Activated naive CD8-positive, alpha-beta T cell treated with anti-CD3 and anti-CD28 coated beads for 36 hours (primary cell): Measurements from ENCODE around the gene AGAP1. TPM values are rescaled to one million over a fixed set of nuclear protein-coding genes. Genes with fewer than 3 reads are reported as not detected.

ENCODE experiments used
- DNase-seq: peaks from one replicate; pipeline ENCODE4 v3.0.0; 2021
- H3K27ac Mint-ChIP-seq: one replicate; pipeline ENCODE4 v1.8.0; 2022; ENCODE audit warnings: mild to moderate bottlenecking, moderate library complexity, mixed read lengths
- H3K27me3 Mint-ChIP-seq: one replicate; pipeline ENCODE4 v1.8.0; 2022; ENCODE audit warnings: mild to moderate bottlenecking, mixed read lengths
- H3K36me3 Mint-ChIP-seq: one replicate; pipeline ENCODE4 v1.8.0; 2021; ENCODE audit warnings: mild to moderate bottlenecking, mixed read lengths
- H3K4me1 Mint-ChIP-seq: one replicate; pipeline ENCODE4 v1.8.0; 2021; ENCODE audit warnings: mixed read lengths
- H3K4me3 Mint-ChIP-seq: one replicate; pipeline ENCODE4 v1.8.0; 2022; ENCODE audit warnings: mild to moderate bottlenecking, moderate library complexity, mixed read lengths
- H3K9me3 Mint-ChIP-seq: one replicate; pipeline ENCODE4 v1.8.0; 2022; ENCODE audit warnings: mixed read lengths
- total RNA-seq, 2 experiments: library from RNA; stranded (reverse); gene quantifications; one replicate each; pipeline ENCODE4 v1.2.3, GENCODE V29; 2021

Gene AGAP1
- total RNA-seq, 2 experiments from 2014 or later, result 0.89 to 1.4 TPM

DNA sequence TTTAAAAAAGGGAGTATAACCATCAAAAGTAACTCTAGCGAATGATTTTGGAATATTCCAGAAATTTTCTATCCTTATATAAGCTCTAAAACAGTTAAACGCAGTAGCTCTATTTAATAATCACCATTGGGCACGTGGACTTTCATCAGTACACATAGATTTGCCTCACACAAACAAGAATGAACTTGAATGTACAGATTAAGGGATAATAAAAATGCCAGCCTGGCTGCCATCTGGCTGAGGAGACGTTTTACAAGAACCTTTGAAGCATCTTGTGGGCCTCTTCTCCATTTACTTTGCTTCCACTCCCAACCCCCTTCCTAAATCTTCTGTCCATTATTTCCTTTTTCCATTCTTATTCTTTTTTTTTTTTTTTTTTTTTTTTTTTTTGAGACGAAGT, 47.2 kb downstream of the AGAP1 start:
- Mint-ChIP-seq H3K4me3 (no peak overlapping the region), H3K27me3 (peaks cover 22% of the 10 kb centered on the region), H3K27ac (no peak overlapping the region), H3K9me3 (no peaks in the 10 kb centered on the region), H3K36me3 (no peaks in the 10 kb centered on the region), H3K4me1 (no peaks in the 10 kb centered on the region)
- no peak for DNase-seq

DNA sequence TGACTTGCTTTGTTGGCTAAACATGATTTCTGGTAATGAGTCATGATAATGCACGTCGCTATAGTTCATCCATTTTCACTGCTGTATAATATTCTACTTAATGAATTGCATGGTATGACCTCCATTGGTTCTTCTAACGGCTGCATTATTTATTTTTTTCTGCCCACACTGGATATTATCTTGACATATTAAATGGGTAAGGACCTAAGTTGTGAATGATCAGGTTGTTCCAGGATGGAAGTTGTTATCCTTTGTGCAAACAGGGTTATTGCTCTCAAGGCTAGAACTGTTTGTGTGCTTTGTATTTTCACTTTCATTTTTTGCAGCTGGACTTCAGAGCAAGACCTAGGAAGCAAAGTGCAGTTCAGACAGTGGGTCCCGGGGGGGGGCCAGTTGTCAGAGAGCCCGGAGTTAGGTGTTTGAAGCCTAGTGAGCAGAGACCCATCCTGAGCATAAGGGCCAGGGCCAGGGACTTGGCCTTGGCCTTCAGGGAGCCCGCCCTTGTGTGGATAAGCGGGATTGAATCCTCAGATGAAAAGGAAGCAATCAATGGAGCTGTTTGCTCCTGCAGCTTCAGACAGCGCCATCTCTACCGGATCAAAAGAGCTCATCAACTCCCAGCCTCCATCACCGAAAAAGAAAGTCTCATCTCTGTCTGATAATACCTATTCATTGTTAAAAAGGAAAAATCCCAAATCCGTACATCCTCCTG, 48.2 kb downstream of the AGAP1 start:
- no peak overlapping the region for H3K27ac Mint-ChIP-seq
- peaks cover 16% of the 10 kb centered on the region for H3K27me3 Mint-ChIP-seq
- no peaks in the 10 kb centered on the region for H3K9me3 Mint-ChIP-seq
- no peak for DNase-seq
- H3K36me3 Mint-ChIP-seq, result no peaks in the 10 kb centered on the region
- no peaks in the 10 kb centered on the region for H3K4me1 Mint-ChIP-seq
- H3K4me3 Mint-ChIP-seq, result no peak overlapping the region

- Mint-ChIP-seq H3K27me3 (peaks cover 16% of the 10 kb centered on the region), H3K4me3 (no peak overlapping the region), H3K36me3 (no peaks in the 10 kb centered on the region), H3K27ac (no peak overlapping the region), H3K9me3 (no peaks in the 10 kb centered on the region), H3K4me1 (no peaks in the 10 kb centered on the region)
- DNase-seq, result no peak
These were observed 48.9 kb downstream of the AGAP1 start for GRCh38 chr2:235542733-235543127.

GRCh38 chr2:235543128-235543750, 49.4 kb downstream of the AGAP1 start:
- DNase-seq, result no peak
- no peaks in the 10 kb centered on the region for H3K9me3 Mint-ChIP-seq
- H3K4me3 Mint-ChIP-seq, result no peak overlapping the region
- H3K36me3 Mint-ChIP-seq, result no peaks in the 10 kb centered on the region
- no peak overlapping the region for H3K27ac Mint-ChIP-seq
- H3K4me1 Mint-ChIP-seq, result no peaks in the 10 kb centered on the region
- peaks cover 18% of the 10 kb centered on the region for H3K27me3 Mint-ChIP-seq

DNA sequence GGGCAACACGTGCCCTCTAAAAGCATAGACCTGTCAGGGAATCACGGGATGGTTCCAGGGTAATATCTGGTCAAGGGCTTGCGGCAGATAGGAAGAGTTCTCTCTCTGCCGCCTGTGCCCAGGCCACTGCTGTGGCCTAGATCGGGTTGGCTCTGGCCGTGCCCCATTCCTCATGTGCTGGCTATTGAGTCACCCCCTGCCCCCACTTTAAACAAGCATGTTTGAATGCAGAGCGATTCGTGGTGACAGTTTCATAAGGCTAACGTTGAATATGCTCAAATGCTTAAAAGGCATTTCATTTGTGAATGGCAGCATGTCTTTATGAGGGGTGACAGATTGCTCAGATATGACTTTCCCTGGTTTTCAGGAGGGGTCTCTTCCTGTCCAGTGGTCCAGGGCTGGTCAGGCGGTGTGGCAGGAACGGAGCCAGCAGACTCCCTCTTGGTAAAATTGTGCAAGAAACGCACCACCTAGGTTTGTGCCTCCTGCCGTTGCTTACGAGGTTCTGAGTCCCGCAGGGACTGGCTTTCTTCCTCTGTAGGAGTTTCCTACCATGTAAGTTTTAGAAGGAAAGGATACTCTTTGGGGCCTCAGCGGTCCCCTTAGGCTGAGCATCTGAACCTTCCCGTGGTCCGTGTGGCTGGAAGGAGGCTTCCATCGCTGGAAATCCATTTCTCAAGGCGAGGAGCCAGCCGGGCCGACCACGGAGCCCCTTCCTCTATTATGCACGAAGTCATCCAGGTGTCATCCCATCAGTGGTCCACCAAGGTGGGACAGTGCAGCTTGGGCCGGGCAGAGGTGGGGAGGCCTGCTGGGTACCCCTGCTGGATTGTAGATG, 50.2 kb downstream of the AGAP1 start:
- no peak overlapping the region for H3K4me3 Mint-ChIP-seq
- peaks cover 19% of the 10 kb centered on the region for H3K27me3 Mint-ChIP-seq
- no peaks in the 10 kb centered on the region for H3K4me1 Mint-ChIP-seq
- H3K9me3 Mint-ChIP-seq, result no peaks in the 10 kb centered on the region
- H3K27ac Mint-ChIP-seq, result no peak overlapping the region
- no peaks in the 10 kb centered on the region for H3K36me3 Mint-ChIP-seq
- no peak for DNase-seq

DNA sequence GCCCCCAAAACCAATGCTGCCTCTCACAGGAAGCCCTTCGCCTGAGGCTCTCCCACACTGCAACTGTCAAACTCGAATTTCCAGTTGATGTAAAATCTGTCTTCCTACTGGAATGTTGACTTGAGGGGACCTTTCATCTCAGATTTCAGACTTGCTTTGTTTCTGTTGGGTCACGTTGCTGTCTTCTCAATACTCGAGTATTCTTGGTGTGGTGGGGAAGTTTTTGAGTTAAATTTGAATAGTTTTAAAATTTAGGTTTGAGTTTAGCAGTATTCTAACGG, 50.8 kb downstream of the AGAP1 start:
- Mint-ChIP-seq H3K36me3 (no peaks in the 10 kb centered on the region), H3K4me1 (no peaks in the 10 kb centered on the region), H3K27me3 (peaks cover 15% of the 10 kb centered on the region), H3K4me3 (no peak overlapping the region), H3K9me3 (no peaks in the 10 kb centered on the region), H3K27ac (no peak overlapping the region)
- DNase-seq, result no peak

DNA sequence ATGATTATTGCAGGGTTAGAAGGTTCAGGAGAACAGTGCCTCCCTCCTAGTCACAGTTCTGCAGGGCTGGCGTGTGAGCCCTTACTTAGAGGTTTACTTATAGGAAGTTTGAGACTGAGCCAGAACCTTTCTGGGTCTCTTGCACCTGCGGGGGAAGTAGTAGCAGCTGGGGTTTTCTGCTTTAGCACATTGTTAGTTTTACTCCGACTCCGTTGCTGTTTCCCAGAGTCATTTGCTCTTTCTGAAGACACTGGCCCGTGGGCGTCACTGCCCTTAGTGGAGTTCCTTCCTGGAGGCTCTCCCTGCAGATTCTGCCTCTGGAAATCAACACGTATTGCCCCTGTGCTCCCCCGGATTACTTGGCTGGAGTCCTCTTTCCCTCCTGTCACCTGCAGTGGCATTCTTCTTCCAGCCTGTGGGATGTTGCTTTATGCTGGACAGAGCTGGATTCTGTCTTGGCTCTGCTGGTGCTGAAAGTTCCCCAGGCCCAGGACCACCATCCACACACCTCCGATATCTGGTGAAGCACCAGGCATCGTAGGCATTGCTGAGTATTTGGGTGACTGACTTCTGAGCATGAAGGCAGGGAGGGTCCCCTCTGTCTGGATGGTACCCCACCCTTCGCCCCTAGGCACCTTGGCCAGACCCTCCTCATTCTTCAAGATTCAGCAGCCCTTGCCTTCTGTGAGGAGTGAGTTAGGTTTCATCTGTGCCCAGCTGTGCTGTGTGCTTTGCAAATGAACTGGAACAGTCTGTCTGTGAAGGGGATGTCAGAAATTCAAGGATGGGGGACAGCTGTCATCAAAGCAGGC, 51.7 kb downstream of the AGAP1 start:
- Mint-ChIP-seq H3K36me3 (no peaks in the 10 kb centered on the region), H3K9me3 (no peaks in the 10 kb centered on the region), H3K27ac (no peak overlapping the region), H3K4me1 (no peaks in the 10 kb centered on the region), H3K4me3 (no peak overlapping the region), H3K27me3 (peaks cover 17% of the 10 kb centered on the region)
- no peak for DNase-seq

DNA sequence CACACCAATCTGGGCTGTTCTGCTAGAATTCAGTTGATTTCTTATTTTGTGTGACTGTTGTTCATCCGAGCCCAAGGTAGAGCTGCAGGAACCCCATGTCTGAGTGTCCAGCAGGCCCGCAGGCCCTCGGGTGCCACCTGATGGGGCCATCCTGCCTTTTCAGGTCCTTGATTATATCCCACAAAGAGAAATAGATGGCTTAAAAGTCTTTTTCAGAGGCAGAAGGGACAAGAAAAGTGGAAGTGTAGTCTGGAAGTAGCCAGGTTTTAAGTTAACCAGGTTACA, 52.2 kb downstream of the AGAP1 start:
- Mint-ChIP-seq H3K27ac (no peak overlapping the region), H3K27me3 (peaks cover 20% of the 10 kb centered on the region), H3K4me1 (no peaks in the 10 kb centered on the region), H3K36me3 (no peaks in the 10 kb centered on the region), H3K4me3 (no peak overlapping the region), H3K9me3 (no peaks in the 10 kb centered on the region)
- no peak for DNase-seq

DNA sequence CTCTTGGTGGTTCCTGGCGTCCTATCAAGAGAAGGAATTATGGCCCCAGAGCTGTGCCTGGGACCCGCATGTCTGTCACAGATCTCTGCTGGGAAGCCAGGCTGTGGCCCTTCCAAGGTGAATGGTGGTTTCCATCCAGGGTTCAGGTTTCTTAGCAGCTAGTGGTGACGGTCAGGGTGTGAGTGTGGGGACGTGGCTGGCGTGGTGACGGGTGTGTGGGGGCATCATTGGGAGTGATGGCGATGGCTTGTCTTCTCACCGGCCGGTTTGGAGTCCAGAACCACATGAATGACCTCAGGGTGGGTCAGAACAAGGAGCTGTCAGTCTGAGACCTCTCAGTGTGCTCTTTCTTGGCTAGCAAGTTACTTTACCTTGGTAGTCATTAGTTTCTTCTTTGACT, 52.6 kb downstream of the AGAP1 start:
- H3K4me1 Mint-ChIP-seq, result no peaks in the 10 kb centered on the region
- H3K27ac Mint-ChIP-seq, result no peak overlapping the region
- DNase-seq, result no peak
- no peaks in the 10 kb centered on the region for H3K36me3 Mint-ChIP-seq
- peaks cover 21% of the 10 kb centered on the region for H3K27me3 Mint-ChIP-seq
- H3K4me3 Mint-ChIP-seq, result no peak overlapping the region
- no peaks in the 10 kb centered on the region for H3K9me3 Mint-ChIP-seq

GRCh38 chr2:235549735-235550377, 56.0 kb downstream of the AGAP1 start:
- DNase-seq, result no peak
- Mint-ChIP-seq H3K4me1 (no peaks in the 10 kb centered on the region), H3K27ac (no peak overlapping the region), H3K36me3 (no peaks in the 10 kb centered on the region), H3K4me3 (no peak overlapping the region), H3K27me3 (peaks cover 36% of the 10 kb centered on the region), H3K9me3 (no peaks in the 10 kb centered on the region)

- Mint-ChIP-seq H3K4me1 (no peaks in the 10 kb centered on the region), H3K9me3 (no peaks in the 10 kb centered on the region), H3K27me3 (peaks cover 34% of the 10 kb centered on the region), H3K27ac (no peak overlapping the region), H3K4me3 (no peak overlapping the region), H3K36me3 (no peaks in the 10 kb centered on the region)
- no peak for DNase-seq
These were observed 56.5 kb downstream of the AGAP1 start for GRCh38 chr2:235550378-235550760.

DNA sequence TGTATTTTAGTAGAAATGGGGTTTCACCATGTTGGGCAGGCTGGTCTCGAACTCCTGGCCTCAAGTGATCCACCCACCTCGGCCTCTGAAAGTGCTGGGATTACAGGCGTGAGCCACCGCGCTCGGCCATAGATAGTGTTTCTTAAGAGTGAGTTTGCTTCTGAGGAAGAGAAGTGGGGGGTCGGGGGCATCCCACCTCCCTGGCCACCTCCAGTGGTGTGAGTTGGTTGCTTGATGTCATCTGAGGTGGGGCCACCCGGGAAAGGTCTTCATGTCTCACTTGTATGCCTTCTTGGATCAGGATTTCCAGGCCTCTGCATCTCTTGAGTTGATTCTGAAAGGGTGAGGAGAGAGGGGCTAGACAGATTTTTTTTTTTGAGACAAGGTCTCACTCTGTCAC, 57.1 kb downstream of the AGAP1 start:
- H3K9me3 Mint-ChIP-seq, result no peaks in the 10 kb centered on the region
- peaks cover 34% of the 10 kb centered on the region for H3K27me3 Mint-ChIP-seq
- H3K27ac Mint-ChIP-seq, result no peak overlapping the region
- no peak overlapping the region for H3K4me3 Mint-ChIP-seq
- H3K36me3 Mint-ChIP-seq, result no peaks in the 10 kb centered on the region
- DNase-seq, result no peak
- no peaks in the 10 kb centered on the region for H3K4me1 Mint-ChIP-seq

GRCh38 chr2:235551965-235552364, 58.1 kb downstream of the AGAP1 start:
- Mint-ChIP-seq H3K27me3 (peaks cover 39% of the 10 kb centered on the region), H3K4me1 (no peaks in the 10 kb centered on the region), H3K4me3 (no peak overlapping the region), H3K27ac (no peak overlapping the region), H3K36me3 (no peaks in the 10 kb centered on the region), H3K9me3 (no peaks in the 10 kb centered on the region)
- DNase-seq, result no peak

- Mint-ChIP-seq H3K4me1 (no peaks in the 10 kb centered on the region), H3K9me3 (no peaks in the 10 kb centered on the region), H3K27ac (no peak overlapping the region), H3K36me3 (no peaks in the 10 kb centered on the region), H3K27me3 (peaks cover 43% of the 10 kb centered on the region), H3K4me3 (no peak overlapping the region)
- no peak for DNase-seq
These were observed 58.8 kb downstream of the AGAP1 start for GRCh38 chr2:235552671-235553070.

DNA sequence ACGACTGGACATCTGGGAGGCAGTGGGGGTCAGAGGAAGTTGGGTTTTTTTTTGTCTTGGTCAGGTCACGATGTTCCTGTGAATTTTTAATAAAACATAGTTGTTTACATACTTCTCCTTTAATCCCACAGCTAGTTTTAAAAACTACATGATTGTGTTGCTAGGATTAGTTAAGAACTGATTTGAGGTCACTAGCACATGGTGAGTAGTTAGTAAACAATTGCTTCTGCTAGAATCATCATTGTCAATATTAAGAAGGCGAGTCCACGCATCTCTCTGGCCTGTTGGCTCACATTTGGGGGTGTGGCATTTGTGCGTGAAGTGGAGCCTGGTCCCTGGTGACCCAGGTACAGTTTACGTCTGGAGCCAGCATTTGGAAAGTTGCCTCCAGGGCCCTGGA, 59.4 kb downstream of the AGAP1 start:
- H3K36me3 Mint-ChIP-seq, result no peaks in the 10 kb centered on the region
- no peaks in the 10 kb centered on the region for H3K9me3 Mint-ChIP-seq
- DNase-seq, result no peak
- peaks cover 43% of the 10 kb centered on the region for H3K27me3 Mint-ChIP-seq
- no peak overlapping the region for H3K4me3 Mint-ChIP-seq
- no peaks in the 10 kb centered on the region for H3K4me1 Mint-ChIP-seq
- no peak overlapping the region for H3K27ac Mint-ChIP-seq
